AG04450 (cell line): ENCODE measurements around the gene MAFG. TPM values are rescaled to one million over a fixed set of nuclear protein-coding genes. Genes with fewer than 3 reads are reported as not detected.

ENCODE experiments used
- CTCF ChIA-PET: fragments of 300-600, 350-600 bp; formaldehyde crosslinking; extraction: SDS; loops from one replicate; lab custom pipeline; 2022; ENCODE audit warnings: antibody characterized with exemption, inconsistent platforms; lab: Charles Lee
- POLR2A ChIA-PET: fragments of 350-600 bp; formaldehyde crosslinking; extraction: SDS; loops from one replicate; lab custom pipeline; 2021; ENCODE audit warnings: antibody characterized with exemption, inconsistent platforms; lab: Yijun Ruan, JAX
- DNase-seq: peaks from one replicate; pipeline ENCODE4 v3.0.0-alpha.2; 2011; ENCODE audit warnings: low read depth, low spot score
- H3K27ac ChIP-seq: one replicate; pipeline ENCODE4 v1.5.1; 2012; ENCODE audit warnings: low read depth, low read length, control low read depth
- H3K27me3 ChIP-seq: one replicate; pipeline ENCODE4 v1.6.0; 2012; ENCODE audit warnings: low read length; ENCODE audit not compliant: control insufficient read depth, insufficient read depth
- H3K4me3 ChIP-seq: 2 replicates; pipeline ENCODE4 v1.5.1; 2011; ENCODE audit warnings: mild to moderate bottlenecking, low read depth, low read length, control low read depth
- H3K9me3 ChIP-seq: 2 replicates; pipeline ENCODE4 v1.5.1; 2012; ENCODE audit warnings: low read length; ENCODE audit not compliant: control insufficient read depth, insufficient read depth
- CTCF ChIP-seq: IDR thresholded peaks from 2 replicates; pipeline ENCODE4 v1.5.1; 2011; ENCODE audit warnings: low read depth, low read length, control low read depth, inconsistent platforms
- polyA plus RNA-seq: library from polyadenylated mRNA; depleted of rRNA; stranded (reverse); fragments of >200 nt; gene quantifications from 2 replicates; pipeline ENCODE4 v1.2.3, GENCODE V29; 2011

The MAFG gene
- polyA plus RNA-seq, 1 experiment = 17.7 TPM

- Histone ChIP-seq H3K27ac (no peak overlapping the region), H3K27me3 (no peaks in the 10 kb centered on the region), H3K4me3 (peak overlapping the region; percentile 35), H3K9me3 (no peaks in the 10 kb centered on the region)
- ChIA-PET CTCF (interaction anchor here (0.6 kb wide), 1 partner anchor 9 kb away, joined by 3 read pairs; no protein-coding TSS in a partner anchor), POLR2A (no interaction called here)
- no peak for DNase-seq
- no peak for TF ChIP-seq CTCF
Measured at GRCh38 chr17:81901167-81902022, 26.1 kb downstream of the MAFG start.

DNA sequence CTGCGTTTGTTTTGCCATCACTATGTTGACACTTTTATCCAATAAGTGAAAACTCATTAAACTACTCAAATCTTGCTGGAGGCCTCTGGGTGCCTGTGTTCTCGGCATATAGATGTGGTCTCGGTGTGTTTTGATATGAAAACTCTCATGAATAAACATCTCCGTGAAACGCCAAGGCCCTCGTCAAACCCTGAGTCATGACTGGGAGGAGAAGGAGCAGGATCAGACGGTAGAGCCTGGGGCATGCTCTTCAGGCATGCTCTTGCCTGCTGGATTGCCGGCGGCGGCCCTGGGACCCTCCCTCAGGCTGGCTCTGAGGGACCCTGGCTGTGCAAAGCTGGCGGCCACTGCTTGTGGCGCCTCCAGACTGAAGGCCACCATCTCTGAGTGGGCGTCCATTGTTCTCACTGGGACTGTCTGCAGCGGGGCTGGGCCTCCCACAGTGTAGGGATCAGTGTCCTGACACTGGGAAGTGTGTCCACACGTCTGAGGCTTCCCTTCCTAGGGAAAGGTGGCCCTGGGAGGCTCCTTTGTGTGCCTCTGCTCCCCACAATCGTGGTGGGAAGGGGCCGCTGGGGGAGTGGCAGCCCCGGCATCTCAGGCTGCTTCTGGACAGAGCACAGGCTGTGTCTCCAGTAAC is 27.2 kb downstream of the MAFG start:
- Histone ChIP-seq H3K27me3 (no peaks in the 10 kb centered on the region), H3K9me3 (no peaks in the 10 kb centered on the region), H3K27ac (no peak overlapping the region), H3K4me3 (no peak overlapping the region)
- no peak for TF ChIP-seq CTCF
- POLR2A ChIA-PET = no interaction called here
- CTCF ChIA-PET = no interaction called here
- DNase-seq = no peak

GRCh38 chr17:81899514-81900166 is 27.9 kb downstream of the MAFG start:
- no peaks in the 10 kb centered on the region for H3K27me3 ChIP-seq
- ChIA-PET POLR2A (no interaction called here), CTCF (no interaction called here)
- DNase-seq = no peak
- no peak for TF ChIP-seq CTCF
- H3K9me3 ChIP-seq = no peaks in the 10 kb centered on the region
- H3K4me3 ChIP-seq = no peak overlapping the region
- H3K27ac ChIP-seq = no peak overlapping the region

DNA sequence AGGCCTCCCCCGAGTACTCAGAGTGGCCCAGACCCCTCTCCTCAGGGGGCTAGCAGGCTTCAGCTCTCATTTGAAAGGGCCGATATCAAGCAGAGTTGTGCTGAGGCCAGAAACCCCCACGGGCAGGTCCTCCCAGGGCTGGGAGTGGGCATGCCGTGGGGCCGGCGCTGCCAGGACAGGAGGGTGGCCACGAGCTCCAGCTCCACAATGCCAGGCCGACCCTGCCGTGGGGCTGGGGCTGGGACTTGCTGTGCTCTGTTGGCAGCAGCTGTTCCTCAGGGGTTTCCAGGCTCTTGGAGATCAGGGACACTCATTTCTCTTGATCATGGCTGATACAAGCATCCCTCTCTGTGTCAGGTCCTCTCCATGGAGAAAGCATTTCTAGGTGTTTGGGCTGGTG is 28.6 kb downstream of the MAFG start:
- H3K27ac ChIP-seq = no peak overlapping the region

More for the DNA sequence above, 28.6 kb downstream of the MAFG start:
- Histone ChIP-seq H3K9me3 (no peaks in the 10 kb centered on the region), H3K27me3 (no peaks in the 10 kb centered on the region), H3K4me3 (no peak overlapping the region)
- no peak for TF ChIP-seq CTCF
- no peak for DNase-seq
- CTCF ChIA-PET = no interaction called here
- POLR2A ChIA-PET = no interaction called here
